HTERT RPE-1 (cell line): ENCODE results near the gene GTSF1L.

ENCODE experiments used
- in situ Hi-C: fragments of 300-500 bp; cut with MboI; formaldehyde crosslinking; loops from 4 replicates; pipeline ENCODE4 v1.14.3; 2020; ENCODE audit warnings: low sequenced_read_pairs

GTSF1L gene

DNA sequence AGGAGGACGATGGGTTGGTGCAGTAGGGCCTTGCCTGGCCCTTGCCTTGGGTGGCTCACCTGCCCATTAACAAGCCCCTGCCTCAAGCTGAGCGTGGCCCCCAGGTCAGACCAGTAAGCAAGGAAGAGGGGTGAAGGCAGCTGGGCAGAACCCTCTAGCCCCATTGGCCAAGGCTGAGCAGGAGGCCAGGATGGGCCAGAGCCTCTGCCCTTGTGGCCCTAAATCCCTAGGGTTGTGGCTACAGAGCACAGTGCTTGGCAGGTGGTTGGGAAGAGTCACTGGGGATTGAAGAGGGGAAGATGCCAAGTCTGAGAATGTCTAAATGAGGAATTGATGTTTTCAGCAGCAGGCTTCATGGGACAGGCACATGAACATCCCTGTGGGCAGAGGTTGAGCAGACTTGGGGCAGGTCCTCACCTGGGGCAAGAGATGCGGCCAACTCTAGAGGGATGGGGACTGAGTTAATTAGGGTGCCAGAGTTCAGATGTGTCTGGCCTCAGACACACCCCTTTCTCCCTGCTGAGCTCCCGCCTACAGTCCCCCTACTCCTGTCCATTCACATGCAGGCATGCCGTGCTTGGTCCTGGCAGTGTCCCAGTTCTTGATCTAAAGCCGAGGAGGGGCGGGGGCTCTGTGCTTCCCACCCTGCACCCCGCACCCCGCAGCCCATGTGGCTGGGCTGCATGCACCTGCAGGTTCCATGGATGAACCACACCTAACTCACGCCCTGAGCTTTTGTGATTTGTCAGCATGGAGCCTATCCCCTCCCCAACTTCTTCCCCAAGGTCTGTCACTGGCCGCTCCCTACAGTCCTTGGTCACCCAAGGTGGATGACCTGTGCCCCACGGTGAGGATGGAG lies 9.8 kb downstream of the GTSF1L start:
- in situ Hi-C loops: no loop called here

DNA sequence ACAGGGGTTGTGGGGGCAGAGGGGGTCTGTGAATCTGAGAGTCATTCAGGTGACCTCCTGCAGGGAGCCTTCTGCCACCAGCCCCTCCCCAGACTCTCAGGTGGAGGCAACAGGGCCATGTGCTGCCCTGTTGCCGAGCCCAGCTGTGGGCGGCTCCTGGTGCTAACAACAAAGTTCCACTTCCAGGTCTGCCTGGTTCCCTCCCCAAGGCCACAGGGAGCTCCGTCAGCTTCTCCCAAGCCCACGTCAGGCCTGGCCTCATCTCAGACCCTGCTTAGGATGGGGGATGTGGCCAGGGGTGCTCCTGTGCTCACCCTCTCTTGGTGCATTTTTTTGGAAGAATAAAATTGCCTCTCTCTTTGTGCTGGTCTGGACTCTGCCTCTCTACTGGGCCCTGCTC lies 10.7 kb downstream of the GTSF1L start:
- in situ Hi-C loops: no loop called here

- in situ Hi-C loops: no loop called here
Observed at GRCh38 chr20:43715511-43715910, 11.3 kb downstream of the GTSF1L start.

DNA sequence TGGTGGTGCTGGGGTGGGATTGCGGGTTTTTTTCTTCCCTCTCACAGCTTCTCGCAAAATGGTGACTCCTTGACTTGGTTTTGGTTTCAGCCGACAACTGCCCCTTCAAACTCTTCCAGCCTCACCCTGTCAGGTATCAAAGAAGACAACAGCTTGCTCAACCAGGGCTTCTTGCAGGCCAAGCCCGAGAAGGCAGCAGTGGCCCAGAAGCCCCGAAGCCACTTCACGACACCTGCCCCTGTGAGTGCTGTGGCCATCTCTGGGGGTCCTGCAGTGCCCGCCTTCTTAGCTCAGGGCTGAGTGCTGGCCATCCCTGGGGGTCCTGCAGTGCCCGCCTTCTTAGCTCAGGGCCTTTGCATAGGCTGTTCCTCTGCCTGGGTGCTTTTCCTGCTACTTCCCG lies 11.8 kb downstream of the GTSF1L start:
- in situ Hi-C loops: no loop called here

DNA sequence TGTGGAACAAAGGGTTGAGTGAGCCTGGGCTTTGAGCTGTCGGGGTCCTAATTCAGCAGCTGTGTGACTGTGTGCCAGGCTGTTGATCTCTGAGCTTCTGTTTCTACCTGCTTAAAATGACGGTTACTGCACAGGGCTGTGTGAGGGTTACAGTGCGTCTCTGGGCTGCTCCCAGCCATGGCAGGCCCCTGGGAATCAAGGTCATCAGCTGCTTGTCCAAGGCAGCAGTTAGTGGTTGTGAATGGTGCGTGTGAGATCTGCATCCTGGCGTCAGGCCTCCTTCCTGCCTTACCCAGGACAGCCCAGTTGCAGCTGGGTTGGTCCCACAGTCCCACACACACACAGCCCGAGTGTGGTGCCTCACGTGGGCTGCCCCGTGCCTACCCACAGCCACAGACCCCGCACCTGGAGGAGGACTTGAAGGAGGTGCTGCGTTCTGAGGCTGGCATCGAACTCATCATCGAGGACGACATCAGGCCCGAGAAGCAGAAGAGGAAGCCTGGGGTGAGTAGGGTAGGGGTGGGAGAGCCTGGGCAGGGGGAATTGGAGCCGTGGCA lies 15.6 kb downstream of the GTSF1L start:
- in situ Hi-C loops: no loop called here

GRCh38 chr20:43710370-43711044 lies 16.3 kb downstream of the GTSF1L start:
- in situ Hi-C loops: no loop called here

- in situ Hi-C loops: no loop called here
Observed at GRCh38 chr20:43702502-43702901, 24.3 kb downstream of the GTSF1L start.

GRCh38 chr20:43700627-43701026 lies 26.2 kb downstream of the GTSF1L start:
- in situ Hi-C loops: no loop called here

- in situ Hi-C loops: no loop called here
Observed at GRCh38 chr20:43699941-43700565, 26.7 kb downstream of the GTSF1L start.

GRCh38 chr20:43695571-43695970 lies 31.2 kb downstream of the GTSF1L start:
- in situ Hi-C loops: no loop called here

GRCh38 chr20:43694763-43695162 lies 32.0 kb downstream of the GTSF1L start:
- in situ Hi-C loops: no loop called here

GRCh38 chr20:43691928-43692524 lies 34.8 kb downstream of the GTSF1L start:
- in situ Hi-C loops: no loop called here

- in situ Hi-C loops: no loop called here
Observed at GRCh38 chr20:43690943-43691598, 35.7 kb downstream of the GTSF1L start.

GRCh38 chr20:43689165-43689564 lies 37.6 kb downstream of the GTSF1L start:
- in situ Hi-C loops: no loop called here

- in situ Hi-C loops: no loop called here
Observed at GRCh38 chr20:43686820-43687219, 40.0 kb downstream of the GTSF1L start.

- in situ Hi-C loops: no loop called here
Observed at GRCh38 chr20:43682446-43682845, 44.4 kb downstream of the GTSF1L start.

DNA sequence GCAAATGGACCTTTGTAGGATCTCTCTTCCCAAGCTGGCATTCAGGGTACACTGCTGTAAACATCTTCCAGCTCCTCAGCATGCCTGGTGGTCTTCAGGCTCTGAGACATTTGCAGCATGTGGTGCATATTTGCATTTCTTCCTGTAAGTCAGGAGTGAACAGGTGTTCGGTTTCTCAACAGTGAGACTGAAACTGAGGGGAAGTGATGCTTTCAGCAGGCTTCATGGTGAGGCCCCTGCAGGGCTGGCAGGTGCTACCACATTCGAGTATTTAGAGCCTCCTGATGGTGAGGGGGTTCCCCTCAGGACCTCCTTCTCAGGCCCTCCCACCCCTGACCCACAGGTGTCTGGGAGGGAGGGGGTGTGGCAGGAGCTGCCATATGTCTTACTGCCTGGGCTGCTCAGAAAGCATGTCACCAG lies 44.8 kb downstream of the GTSF1L start:
- in situ Hi-C loops: no loop called here

- in situ Hi-C loops: no loop called here
Observed at GRCh38 chr20:43681468-43681942, 45.3 kb downstream of the GTSF1L start.

DNA sequence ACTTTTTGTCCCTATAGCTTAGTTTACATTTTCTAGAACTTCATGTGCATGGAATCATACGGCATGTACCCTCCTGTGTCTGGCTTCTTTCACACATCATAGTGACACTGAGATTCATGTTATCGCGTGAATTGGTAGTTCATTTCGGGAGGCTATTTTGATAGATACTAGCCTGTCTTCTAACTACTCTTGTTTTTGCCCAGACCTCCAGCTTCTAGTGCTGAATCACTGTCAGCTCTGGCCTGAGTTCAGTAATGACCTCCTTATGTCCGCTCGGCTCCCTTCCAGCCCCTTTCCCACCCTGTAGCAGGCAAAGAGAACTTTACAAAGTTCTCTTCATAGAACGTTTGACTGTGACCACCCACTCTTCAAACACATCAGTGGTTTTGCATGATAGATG lies 45.8 kb downstream of the GTSF1L start:
- in situ Hi-C loops: no loop called here

DNA sequence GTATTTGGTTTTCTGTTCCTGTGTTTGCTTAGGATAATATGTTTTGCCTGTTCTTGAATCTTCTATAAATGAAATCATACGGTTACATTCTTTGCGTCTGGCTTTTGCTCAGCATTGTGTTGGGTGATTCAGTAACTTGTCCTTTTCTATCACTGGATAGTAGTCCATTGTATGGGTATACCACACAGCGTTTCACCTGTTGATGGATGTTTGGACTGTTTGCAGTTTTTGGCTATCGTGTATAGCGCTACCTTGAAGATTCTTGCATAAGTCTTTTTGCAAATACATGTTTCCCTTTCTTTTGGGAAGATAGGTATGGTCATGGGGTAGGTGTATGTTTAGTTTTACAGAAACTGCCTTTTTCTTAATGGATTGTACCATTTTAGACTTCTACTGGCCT lies 50.4 kb downstream of the GTSF1L start:
- in situ Hi-C loops: no loop called here
